Stimulated activated CD8-positive, alpha-beta memory T cell treated with anti-CD3 and anti-CD28 coated beads, Interleukin-2, amount 100 ng/mL, for 1 hour (primary cell): Measurements from ENCODE around the gene EEF1AKMT2.
A peak's percentile ranks its signal among the peaks of the same experiment; 100 is the strongest.

Experiments used
- DNase-seq, 2 donors: peaks; one replicate each; pipeline ENCODE4 v3.0.0-alpha.2; 2020; ENCODE audit warnings: low read depth in 2 of 2

Gene EEF1AKMT2

DNA sequence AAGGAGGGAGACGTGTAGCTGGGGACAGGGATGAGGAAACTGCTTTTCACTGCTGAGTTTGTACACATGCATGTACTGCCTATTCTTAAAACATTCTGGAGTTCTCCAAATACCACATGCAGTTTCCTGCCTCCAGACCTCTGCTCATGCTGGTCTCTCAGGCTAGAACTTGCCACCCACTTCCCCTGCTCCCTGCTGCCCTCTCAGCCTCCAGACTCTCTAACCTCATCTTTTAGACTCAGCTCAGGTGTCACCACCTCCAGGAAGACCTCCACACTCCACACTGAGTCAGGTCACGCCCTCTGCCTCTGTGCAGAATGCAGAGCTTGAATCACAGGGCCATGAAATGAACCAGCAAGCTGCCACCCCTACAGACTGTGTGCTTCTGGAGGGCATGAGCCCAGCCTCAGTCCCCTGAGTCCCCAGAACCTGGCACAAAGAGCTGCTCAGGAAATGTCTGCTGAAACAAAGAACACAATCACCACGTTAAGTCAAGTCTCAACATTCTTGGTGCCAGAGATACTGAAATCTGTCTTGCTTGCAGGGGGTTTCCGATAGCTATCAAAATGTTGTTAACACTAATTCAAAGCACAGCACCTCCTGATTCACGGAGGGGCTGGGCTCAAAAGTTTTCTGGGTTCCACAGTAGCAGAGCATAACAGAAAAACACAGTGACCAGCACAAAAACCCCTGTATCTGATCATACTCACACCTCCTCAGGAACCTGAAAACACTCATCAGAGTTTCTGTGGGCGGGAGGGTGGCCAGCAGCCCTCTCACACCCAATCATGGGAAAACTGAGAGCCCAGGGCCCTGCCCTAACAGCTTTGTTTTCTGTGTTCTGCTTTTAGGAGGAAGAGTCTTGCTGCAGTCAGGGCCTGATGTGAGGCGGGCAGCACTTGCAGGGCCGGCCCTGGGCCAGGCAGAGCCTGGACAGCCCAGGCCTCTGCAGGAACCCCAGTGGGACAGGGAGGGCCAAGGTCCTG is 68.6 kb downstream of the EEF1AKMT2 start:
- no peak for DNase-seq

DNA sequence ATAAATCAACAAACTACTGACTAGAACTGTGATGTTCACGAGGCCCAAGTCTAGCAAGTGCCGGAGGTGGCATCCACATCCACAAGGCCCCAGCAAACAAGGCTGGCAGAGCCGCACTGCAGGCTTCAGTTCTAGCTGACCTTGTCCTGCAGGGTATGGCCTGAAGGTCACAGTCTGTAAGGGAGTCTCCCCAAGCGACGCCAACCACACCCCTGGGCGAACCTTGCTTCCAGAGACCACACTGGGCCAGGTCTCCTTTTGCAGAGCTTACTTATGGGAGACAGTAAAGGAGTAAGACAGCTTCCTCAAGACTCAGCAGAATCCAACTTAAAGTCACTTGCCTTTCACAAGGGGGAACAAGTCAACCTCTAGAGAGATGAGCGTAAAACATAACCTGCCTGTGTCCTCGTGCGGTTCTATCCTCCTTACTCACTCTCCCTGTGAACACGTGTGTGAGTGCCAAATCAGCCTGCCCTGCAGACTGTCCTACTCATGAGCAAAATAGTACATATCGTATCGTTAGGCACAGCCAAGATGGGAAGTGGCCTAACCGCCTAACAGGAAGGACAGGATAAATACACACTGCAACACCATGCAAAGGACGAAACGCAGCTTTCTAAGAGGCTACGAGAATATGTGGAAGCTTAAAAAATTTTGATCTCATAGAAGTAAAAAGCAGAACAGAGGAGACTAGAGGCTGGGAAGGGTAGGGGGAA is 70.2 kb downstream of the EEF1AKMT2 start:
- no peak for DNase-seq

DNA sequence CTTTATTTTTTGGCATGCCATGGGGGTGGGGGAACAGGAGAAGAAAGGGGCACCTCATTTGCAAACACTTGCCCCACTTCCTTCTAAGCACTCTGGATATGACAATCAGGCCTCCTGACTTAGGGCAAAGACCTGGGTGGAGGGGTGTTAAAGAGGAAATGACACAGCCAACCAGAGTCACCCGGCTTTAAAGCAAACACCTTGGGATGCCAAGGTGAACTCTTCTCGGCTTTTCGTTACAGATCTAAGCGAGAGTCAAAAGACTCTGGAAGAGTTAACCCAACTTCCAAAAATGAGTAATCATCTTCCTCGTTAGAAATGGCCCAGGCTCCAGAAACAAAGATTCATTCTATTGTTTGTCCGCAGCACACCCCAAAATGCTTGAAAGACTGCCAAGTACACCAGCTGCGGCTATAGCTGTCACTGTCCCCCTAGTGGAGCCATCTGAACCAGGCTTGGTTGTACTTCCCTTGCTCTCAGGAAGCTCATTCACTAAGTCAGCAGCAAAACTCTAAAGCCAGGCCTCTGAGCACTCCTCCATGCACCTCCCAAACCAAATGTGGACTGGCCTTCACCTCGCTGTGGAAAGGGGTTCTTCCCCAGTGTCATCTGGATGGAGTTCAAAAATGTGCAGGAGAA is 72.4 kb downstream of the EEF1AKMT2 start:
- DNase-seq: peak in 1 of 2 donors; percentile 53

DNA sequence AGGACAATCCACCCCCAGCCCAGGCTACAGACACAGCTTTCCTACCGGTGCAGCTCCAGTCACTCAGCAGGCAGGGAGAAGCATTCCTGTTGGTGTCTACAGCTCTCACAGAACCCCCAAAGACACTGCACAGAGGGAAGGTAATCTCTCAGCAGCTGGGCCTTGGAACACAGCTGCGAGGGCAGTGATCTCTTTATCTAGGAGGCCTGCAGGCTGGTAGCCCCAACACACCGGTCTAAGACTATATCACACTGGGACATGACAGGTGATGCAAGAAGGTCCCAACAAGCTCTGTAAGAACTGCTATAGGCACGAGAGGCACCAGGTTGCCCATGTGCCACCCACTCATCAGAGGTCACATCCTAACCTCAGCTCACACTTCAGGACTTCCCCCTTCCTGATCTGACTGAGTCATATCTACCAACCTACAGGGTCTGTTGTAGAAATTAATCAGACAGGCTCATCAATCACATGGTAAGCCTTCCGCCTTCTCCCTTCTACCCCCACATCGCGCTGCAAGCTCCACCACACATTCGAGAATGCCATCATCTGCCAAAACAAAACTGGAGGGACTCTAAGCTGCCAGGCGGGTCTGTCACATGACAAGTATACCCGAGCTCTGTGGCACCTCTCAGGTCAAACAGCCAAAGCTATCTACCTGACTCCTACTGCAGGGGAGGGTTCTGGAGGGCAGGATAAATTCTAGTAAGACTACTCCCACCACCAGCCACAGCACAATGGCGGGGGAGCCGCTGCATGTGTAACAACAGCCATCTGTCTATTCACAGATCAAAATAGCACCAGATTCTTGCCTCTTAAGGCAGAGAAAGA is 73.6 kb downstream of the EEF1AKMT2 start:
- peak; percentile 52 to 53 for DNase-seq

DNA sequence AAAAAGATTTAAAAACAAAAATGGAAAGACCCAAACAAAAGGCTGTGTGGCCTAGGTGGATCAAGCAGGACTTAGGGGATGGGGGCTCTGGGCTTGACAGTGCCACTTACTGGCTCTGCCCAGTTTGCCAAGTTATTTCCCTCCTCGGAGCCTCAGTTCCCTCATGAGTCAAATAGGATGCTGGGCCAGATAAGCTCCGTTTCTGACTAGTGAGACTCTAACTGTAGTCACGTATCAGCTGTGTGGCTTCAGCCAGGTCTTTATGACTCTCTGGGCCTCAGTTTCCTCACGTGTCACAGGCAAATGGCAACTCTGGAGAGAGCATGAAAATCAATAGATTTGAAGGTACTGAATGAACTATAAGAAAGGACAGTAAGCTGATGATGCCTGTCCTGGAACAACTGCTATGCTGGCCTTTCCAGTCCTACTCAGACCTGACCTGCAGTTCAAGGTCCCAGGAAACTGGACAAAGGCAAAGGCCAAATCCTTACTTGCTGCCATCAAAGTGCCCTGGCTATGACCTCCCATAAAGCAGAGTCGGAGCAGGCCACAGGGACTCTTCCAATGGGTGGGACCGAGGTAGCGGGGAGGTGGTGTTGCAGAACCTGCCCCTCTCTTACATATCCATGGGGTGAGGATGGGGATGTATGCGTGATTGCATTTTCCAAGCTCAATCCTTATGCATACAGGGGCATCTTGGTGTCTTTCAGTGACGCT is 74.5 kb downstream of the EEF1AKMT2 start:
- no peak for DNase-seq

DNA sequence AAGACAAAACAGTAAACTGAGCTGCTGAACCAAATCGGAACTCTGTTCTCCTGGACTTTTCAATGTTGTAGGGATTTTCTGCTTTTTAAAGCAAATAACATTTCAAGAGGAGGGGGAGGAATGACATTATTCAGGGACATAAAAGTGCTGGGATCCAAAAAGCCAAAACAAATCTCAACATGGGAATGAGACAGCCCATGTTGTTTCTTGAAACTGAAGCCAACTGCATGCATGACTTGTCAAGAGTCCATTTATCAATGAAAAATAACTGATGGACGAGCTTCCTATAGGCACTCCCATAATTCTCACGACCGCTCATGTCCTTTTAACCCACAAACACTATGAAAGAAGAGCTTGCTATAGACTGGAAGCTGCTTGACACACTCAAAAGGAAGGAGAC is 75.3 kb downstream of the EEF1AKMT2 start:
- no peak for DNase-seq

DNA sequence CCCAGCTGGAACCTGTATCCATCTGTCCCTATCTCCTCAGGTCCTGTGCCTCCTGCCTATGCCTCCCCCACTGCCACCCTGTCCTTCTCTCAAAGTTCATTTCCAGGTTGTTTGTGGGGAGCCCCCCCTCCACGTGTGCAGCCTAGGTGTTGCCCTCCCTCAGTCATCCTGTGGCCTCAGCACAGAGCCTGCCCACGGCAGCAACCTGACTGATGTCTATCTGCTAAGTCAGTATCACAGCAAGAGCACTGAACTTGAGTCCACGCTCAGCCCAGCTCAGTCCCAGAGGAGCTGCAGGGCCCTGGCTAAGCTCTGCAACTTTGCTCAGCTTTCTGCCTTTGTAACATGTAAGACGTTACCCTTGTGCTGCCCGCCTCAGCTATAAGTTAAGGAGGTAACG is 76.2 kb downstream of the EEF1AKMT2 start:
- no peak for DNase-seq

DNA sequence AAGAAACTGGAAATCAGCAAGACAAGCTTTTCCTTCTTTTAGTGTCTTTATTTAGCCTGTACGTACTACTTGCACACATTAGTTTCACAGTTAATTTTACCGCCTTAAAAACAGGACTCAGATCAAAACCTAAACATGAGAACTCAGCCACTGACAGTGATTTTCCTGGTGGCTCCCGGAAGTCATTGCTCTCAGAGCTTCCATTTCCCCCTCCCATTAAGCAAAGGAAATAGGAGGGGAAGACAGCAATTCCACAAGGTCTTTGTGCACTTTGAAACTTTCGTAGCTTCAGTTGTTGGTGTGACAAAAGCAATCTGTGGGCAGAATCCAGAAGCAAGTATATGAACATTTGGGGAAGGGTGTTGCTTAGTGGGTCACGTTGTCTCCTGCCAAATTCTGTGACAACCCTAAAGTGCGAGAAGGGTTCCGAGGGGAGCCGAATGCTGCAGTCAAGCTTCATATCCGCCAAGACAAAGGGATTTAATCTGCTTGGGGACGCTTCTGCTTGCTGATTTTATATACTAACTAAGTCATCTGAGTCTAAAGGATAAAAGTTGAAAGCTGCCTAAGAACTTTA is 77.9 kb downstream of the EEF1AKMT2 start:
- no peak for DNase-seq

DNA sequence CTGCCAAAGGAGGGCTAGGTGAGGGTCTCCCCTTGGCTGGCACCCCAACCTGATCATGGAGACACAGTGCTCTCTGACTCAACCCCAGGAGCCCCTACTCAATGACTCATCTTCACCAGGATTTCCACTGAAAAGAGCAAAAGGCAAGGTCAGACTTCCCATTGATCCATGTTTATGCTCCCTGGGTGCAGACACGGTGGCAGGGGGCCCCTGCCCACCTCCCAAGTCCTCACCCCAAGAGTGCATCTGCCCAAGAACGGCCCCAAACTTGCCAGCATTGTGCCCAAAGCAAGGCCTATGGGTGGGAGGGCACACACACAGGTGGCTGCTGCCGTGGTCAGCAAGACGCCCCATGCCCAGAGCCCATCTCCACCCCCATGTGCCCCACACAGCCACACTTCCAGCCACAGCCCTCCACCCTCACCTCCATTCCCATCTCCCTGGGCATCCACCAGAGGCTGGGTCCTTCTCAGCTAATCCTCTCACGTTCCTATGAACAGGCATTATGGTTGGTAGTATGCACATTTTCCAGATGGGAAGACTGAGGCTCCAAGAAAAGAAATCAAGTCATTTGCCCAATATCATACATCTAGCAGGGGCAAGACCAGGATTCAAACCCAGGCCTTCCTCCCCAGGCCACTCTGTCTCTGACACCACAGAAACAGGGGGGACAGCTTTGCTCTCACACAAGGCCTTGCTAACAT is 78.8 kb downstream of the EEF1AKMT2 start:
- DNase-seq: no peak

DNA sequence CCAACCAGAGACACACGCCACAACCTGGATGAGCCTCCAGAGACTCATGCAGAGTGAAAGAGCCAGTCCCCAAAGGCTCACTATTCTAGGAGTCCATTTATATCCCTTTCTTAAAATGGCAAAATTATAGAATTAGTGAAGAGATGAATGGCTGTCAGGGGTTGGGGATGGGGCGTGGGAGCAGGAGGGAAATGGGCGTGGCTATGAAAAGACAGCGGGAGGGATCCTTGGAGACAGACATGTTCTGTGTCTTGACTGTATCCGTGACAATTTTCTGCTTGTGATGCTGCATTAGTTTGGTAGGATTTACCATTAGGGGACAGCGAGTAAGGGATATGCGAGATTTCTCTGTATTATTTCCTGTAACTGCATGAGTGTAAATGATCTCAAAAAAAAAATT is 80.5 kb downstream of the EEF1AKMT2 start:
- DNase-seq: no peak

DNA sequence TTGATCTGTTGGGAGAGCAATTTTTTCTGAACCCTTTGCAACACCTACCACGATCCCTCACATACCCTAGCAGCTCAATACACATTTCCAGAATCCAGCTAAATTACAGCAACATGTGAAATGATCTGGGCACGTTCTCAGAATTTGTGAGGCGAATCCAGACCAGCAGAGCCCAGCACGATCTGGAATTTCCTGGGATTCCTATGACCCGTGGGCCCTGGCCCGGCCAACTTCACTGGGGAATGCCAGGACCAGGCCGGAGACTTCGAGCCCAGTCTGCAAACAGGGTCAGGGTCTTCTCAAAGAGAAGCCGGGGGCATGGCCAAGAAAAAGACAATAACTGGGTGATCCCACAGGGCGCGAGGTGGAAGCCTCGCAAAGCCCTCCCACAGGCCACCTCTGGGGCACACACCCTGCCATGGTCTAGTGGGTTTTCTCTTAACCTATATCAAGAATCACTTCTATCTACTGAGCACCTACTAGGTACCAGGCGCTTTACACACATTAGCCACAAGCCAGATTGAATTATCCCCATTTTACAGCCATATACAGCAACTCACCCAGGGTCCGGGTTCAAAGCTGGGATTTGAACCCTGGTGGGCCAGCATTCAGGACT is 81.3 kb downstream of the EEF1AKMT2 start:
- no peak for DNase-seq

DNA sequence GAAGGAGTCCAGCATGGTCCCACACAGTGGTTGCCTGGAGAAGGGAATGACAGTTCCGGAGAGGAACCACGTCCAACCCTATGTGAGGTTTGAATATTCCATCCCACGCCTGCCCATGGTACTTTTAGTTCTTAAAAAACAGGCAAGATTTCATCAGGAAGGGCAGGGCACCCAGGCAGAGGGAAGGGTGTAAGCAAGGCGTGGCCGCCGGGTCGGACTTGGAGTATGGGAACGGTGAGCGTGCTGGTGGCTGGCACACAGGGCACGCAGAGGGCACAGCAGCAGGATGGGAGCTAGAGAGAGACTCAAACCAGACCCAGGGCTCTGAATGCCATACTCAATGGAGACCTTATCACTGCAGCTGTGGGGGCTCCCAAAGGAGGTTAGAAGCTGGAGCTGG is 81.8 kb downstream of the EEF1AKMT2 start:
- DNase-seq: no peak

DNA sequence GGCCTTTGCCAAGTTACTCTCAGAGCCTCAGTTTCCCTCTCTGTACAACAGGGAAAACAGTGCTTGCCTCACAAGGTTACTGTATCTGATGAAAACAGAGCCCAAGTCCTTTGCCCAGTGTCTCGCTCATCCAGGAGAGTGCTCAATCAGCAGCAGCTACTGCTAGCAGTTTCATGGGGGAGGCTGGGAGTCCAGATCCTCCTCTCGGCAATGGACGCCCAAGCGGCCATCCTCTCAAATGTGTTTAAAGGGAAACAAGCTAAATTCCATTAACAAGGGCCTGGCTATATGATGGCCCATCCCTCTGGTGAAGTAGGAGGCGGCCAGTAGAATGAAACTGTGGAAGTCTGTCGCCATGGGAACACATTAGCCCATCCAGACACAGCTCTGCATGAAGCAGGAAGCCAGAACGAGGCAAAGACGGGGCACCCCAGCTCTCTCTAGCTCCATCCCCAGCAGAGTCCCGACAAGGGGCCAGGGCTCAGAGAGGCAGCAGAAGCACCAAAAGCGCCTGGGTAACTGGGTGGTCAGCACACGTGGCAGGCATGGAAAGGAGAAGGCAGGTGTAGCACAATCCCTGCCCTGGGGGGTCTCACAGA is 82.7 kb downstream of the EEF1AKMT2 start:
- no peak for DNase-seq

DNA sequence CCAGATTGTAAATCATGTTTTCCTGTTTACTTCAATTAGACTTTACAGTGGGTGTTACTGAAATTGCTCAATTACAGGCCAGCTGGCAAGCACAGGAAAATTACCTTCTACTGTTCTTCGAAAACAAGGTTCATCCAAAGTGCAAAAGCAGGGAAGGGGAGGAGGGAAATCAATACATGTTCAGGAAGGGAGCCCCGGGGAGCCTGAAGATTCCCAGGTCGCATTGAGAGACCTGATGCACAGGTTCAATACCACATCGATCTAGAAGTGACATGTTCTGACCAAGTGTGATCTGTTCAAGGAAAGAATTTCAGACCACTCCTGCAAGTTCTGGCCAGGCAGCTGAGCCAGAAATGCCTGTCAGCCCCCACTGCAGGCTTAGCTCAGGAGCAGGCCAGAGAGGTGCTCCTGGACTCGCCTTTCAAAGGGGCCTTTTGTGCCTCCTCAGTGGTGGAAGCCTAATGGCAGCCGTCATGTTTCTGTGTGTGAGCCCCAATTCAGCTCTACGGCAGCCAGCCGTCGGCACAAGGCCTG is 83.4 kb downstream of the EEF1AKMT2 start:
- no peak for DNase-seq
